Upper lobe of right lung (tissue), 1 donor: ENCODE results near the gene CDH22. TPM values are rescaled to one million over a fixed set of nuclear protein-coding genes. Genes with fewer than 3 reads are reported as not detected.

ENCODE experiments used
- ATAC-seq: fragments of 200-7000 bp; cut with Tn5 transposase; one replicate; pipeline ENCODE4 v1.9.1; 2020; ENCODE audit warnings: mild to moderate bottlenecking, moderate library complexity
- DNase-seq: peaks from one replicate; pipeline ENCODE4 v3.0.0-alpha.2; 2020
- H3K27ac ChIP-seq: fragments of 200-600 bp; one replicate; pipeline ENCODE4 v1.8.0; 2022
- H3K27me3 ChIP-seq: fragments of 200-600 bp; one replicate; pipeline ENCODE4 v1.8.0; 2022; ENCODE audit warnings: mild to moderate bottlenecking
- H3K36me3 ChIP-seq: fragments of 200-600 bp; one replicate; pipeline ENCODE4 v1.8.0; 2022
- H3K4me1 ChIP-seq: fragments of 200-600 bp; one replicate; pipeline ENCODE4 v1.8.0; 2022
- H3K4me3 ChIP-seq: fragments of 200-600 bp; one replicate; pipeline ENCODE4 v1.8.0; 2022; ENCODE audit warnings: mild to moderate bottlenecking
- H3K9me3 ChIP-seq: fragments of 200-600 bp; one replicate; pipeline ENCODE4 v1.8.0; 2022
- intact Hi-C: fragments of 100-400 bp; cut with DNase I; formaldehyde crosslinking; loops from one replicate; pipeline ENCODE4 v1.11.0; 2022
- total RNA-seq: library from RNA; stranded (reverse); fragmentation: NEBNext Ultra II Directional; extraction: Animal tissue kit (Norgen Biotek cat#: 25700); gene quantifications from one replicate; pipeline ENCODE4 v1.2.1, GENCODE V29; 2021
- TF ChIP-seq, protein P1 (sequence below): fragments of 200-600 bp; IDR thresholded peaks from one replicate; pipeline ENCODE4 v1.8.0; 2022; ENCODE audit warnings: antibody characterized with exemption
- donor health status: DM: no; HTN: yes; CAD: no; lungs with severe emphysema.

CDH22 gene
- total RNA-seq, 1 donor from 2014 or later, result 0.46 TPM

DNA sequence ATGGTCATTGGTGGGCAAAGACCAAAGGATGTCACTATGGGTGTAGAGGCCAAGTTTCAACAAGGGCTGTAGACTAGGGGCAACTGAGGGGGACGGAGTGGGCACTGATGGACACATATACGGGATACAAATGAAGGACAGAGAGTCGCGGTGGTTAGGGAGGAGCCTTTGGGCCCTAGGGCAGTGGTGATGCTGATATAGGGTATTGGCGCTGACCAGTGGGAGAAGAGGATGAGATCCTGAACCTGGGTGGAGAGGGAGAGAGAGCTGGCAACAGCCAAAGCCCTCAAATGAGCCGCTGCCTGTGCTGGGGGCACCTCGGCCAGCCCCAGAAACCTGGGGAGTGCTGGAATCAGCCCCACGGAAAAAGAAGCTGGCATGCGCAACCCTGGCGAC is 1.6 kb downstream of the CDH22 start:
- Histone ChIP-seq H3K4me1 (no peaks in the 10 kb centered on the region), H3K4me3 (no peak overlapping the region), H3K27ac (no peak overlapping the region), H3K9me3 (no peaks in the 10 kb centered on the region), H3K36me3 (no peaks in the 10 kb centered on the region), H3K27me3 (peaks cover 75% of the 10 kb centered on the region)
- intact Hi-C loops, result no loop called here
- DNase-seq (no peak), ATAC-seq (no peak)
- TF ChIP-seq, protein P1, sequence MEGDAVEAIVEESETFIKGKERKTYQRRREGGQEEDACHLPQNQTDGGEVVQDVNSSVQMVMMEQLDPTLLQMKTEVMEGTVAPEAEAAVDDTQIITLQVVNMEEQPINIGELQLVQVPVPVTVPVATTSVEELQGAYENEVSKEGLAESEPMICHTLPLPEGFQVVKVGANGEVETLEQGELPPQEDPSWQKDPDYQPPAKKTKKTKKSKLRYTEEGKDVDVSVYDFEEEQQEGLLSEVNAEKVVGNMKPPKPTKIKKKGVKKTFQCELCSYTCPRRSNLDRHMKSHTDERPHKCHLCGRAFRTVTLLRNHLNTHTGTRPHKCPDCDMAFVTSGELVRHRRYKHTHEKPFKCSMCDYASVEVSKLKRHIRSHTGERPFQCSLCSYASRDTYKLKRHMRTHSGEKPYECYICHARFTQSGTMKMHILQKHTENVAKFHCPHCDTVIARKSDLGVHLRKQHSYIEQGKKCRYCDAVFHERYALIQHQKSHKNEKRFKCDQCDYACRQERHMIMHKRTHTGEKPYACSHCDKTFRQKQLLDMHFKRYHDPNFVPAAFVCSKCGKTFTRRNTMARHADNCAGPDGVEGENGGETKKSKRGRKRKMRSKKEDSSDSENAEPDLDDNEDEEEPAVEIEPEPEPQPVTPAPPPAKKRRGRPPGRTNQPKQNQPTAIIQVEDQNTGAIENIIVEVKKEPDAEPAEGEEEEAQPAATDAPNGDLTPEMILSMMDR, result no peak

DNA sequence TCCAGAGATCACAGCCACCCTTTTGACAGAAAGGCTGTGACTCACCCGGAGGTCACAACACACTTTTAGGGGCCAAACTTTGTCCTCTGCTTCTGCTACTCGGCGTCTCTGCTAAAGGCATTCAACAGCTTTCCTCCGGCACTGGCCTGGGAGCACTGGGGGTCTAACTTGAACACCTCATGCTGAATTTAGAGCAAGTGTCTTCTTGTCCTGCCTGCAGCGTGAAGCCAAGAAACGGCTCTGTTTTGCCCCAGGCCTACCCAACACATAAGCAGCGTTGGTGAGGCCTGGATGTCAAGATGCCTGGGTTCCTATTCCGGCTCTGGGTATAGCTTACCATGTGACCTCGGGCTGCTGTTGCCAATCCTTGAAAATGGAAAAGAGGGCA is 2.3 kb downstream of the CDH22 start:
- Histone ChIP-seq H3K36me3 (no peaks in the 10 kb centered on the region), H3K4me1 (no peaks in the 10 kb centered on the region), H3K27ac (no peak overlapping the region), H3K4me3 (no peak overlapping the region), H3K27me3 (peaks cover 70% of the 10 kb centered on the region), H3K9me3 (no peaks in the 10 kb centered on the region)
- ATAC-seq (no peak), DNase-seq (no peak)
- TF ChIP-seq, protein P1, result no peak
- intact Hi-C loops, result no loop called here

DNA sequence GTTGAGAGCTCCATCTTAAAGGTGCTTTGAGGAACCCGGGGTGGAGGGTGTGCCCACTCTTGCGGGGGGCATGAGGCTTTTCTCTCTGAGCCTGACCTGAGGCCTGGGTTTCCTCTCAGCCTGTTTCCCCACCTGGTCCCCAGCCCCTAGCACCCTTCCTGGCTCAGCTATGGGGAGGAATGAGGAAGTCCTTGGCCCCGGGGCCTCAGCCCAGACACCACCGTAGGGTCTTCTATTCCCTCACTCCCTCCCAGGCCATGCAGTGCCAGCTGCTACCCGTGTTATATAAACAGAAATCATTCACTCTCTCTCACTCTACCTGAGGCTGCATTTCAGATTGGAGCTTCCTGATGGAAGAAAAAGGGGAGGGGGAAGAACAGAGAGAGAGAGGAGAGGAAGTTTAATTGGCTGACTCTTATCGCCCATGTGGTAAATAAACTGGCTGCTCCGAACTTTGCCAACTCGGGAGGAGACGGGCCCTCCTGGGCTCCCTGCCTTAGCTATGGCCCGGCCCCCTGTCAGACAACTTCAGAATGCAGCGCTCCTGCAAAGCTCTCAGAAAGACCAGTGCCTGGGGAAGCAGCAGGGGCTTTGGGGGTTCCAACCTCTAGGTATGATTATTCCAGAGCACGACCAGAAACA is 2.8 kb downstream of the CDH22 start:
- ATAC-seq (no peak), DNase-seq (no peak)
- Histone ChIP-seq H3K4me3 (no peak overlapping the region), H3K9me3 (no peaks in the 10 kb centered on the region), H3K4me1 (no peaks in the 10 kb centered on the region), H3K27ac (no peak overlapping the region), H3K36me3 (no peaks in the 10 kb centered on the region), H3K27me3 (peaks cover 65% of the 10 kb centered on the region)
- intact Hi-C loops, result no loop called here
- TF ChIP-seq, protein P1, result no peak

DNA sequence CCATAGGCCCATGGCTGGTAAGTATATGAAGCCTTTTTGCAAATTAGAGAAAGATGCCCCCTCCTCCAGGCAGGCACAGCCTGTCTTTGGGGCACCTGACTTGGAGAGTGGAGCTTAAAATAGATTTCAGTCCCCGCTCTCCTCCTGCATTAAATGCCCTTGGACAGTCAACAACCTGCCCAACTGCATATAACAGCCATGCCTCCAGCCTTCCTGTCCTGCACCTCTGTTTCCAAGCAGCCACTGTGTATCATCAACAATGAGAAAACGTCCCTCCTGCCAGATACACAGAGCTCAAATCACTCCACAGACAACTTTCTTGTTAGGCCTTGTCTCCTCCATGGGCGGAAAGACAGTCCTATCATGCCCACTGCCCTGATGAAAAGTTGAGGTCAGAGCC is 3.4 kb downstream of the CDH22 start:
- TF ChIP-seq, protein P1, result no peak
- intact Hi-C loops, result no loop called here
- no peaks in the 10 kb centered on the region for H3K4me1 ChIP-seq
- ATAC-seq (no peak), DNase-seq (no peak)
- H3K27me3 ChIP-seq, result peaks cover 66% of the 10 kb centered on the region
- no peaks in the 10 kb centered on the region for H3K36me3 ChIP-seq
- no peak overlapping the region for H3K4me3 ChIP-seq
- no peaks in the 10 kb centered on the region for H3K9me3 ChIP-seq
- H3K27ac ChIP-seq, result no peak overlapping the region

DNA sequence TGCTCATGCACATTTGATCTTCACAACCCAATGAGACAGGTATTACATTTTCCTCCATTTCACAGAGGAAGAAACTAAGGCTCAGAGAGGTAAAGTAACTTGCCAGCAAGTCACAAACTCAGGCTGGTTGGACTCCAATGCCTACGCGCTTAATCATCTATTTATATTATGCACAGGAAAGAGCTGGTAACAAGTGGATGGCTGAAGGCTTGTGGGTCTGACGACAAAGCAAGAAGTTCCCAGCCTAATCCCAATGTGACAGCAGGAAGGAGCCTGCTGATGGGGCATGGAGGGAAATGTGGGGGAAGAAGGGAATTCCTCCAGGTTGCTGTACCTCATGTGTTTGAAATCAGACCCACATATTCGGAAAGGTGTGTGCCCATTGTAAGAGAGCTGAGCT is 3.9 kb downstream of the CDH22 start:
- no peaks in the 10 kb centered on the region for H3K4me1 ChIP-seq
- H3K9me3 ChIP-seq, result no peaks in the 10 kb centered on the region
- H3K27me3 ChIP-seq, result peaks cover 66% of the 10 kb centered on the region
- intact Hi-C loops, result no loop called here
- H3K27ac ChIP-seq, result no peak overlapping the region
- TF ChIP-seq, protein P1, result no peak
- no peak overlapping the region for H3K4me3 ChIP-seq
- DNase-seq (no peak), ATAC-seq (no peak)
- no peaks in the 10 kb centered on the region for H3K36me3 ChIP-seq
